ENCODE measurements around the gene GNAZ.
A peak's percentile ranks its signal among the peaks of the same experiment; 100 is the strongest.
"Not testable (repeated sequence)": the region's sequence is repeated elsewhere in the genome, so short reads cannot be mapped to it uniquely, and the experiment has no call there.

The GNAZ gene

GRCh38 chr22:23047742-23048141 lies 22.6 kb upstream of the GNAZ start:
- no peak for TF ChIP-seq CTCF (IDR thresholded peaks at IDR 0.05; ENCODE audit: extremely low read depth, missing control alignments)
- DNase-seq (ENCODE audit: low spot score): no peak

GRCh38 chr22:23050546-23050945 lies 19.8 kb upstream of the GNAZ start:
- not testable (repeated sequence) for DNase-seq (ENCODE audit: low spot score)

GRCh38 chr22:23053051-23053707 lies 17.1 kb upstream of the GNAZ start:
- TF ChIP-seq CTCF (IDR thresholded peaks at IDR 0.05; ENCODE audit: extremely low read depth, missing control alignments): no peak
- DNase-seq (ENCODE audit: low spot score): no peak

GRCh38 chr22:23053912-23054530 lies 16.3 kb upstream of the GNAZ start:
- DNase-seq (ENCODE audit: low spot score): no peak
- no peak for TF ChIP-seq CTCF (IDR thresholded peaks at IDR 0.05; ENCODE audit: extremely low read depth, missing control alignments)

- DNase-seq (ENCODE audit: low spot score): peak; percentile 67
- no peak for TF ChIP-seq CTCF (IDR thresholded peaks at IDR 0.05; ENCODE audit: extremely low read depth, missing control alignments)
Measured at GRCh38 chr22:23054531-23055257, 15.6 kb upstream of the GNAZ start.

- TF ChIP-seq CTCF (IDR thresholded peaks at IDR 0.05; ENCODE audit: extremely low read depth, missing control alignments): no peak
- no peak for DNase-seq (ENCODE audit: low spot score)
Measured at GRCh38 chr22:23055449-23056179, 14.7 kb upstream of the GNAZ start.

- DNase-seq (ENCODE audit: low spot score): no peak
Measured at GRCh38 chr22:23057331-23057730, 13.0 kb upstream of the GNAZ start.

More at GRCh38 chr22:23057331-23057730, 13.0 kb upstream of the GNAZ start:
- TF ChIP-seq CTCF (IDR thresholded peaks at IDR 0.05; ENCODE audit: extremely low read depth, missing control alignments): no peak
